ENCODE measurements around the gene GSAP.

DNA sequence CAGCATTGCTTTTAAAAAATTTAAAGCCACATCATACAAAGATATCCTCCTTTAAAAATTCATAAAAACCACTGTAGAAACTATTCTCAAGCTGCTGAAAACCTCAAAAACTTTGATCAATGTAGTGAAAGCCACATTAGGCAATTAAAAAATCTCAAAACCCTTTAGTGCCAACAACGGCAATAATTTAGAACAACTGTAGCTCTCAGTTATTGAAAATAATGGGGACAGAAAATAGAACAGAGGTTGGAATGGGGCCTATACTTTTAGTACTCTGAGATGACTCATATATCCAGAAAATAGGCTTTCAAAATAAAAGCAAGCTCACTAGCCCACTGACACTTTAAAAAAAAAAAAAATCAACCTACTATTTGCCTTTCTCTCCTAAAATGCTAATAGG lies 87.5 kb downstream of the GSAP start:
- no peak for TF ChIP-seq POLR2A (IDR thresholded peaks at IDR 0.05; ENCODE audit: low read depth, low read length)
- TF ChIP-seq POLR2AphosphoS5 (IDR thresholded peaks at IDR 0.05; ENCODE audit: insufficient read depth, low read depth, low read length), result no peak
- TF ChIP-seq, protein P1, sequence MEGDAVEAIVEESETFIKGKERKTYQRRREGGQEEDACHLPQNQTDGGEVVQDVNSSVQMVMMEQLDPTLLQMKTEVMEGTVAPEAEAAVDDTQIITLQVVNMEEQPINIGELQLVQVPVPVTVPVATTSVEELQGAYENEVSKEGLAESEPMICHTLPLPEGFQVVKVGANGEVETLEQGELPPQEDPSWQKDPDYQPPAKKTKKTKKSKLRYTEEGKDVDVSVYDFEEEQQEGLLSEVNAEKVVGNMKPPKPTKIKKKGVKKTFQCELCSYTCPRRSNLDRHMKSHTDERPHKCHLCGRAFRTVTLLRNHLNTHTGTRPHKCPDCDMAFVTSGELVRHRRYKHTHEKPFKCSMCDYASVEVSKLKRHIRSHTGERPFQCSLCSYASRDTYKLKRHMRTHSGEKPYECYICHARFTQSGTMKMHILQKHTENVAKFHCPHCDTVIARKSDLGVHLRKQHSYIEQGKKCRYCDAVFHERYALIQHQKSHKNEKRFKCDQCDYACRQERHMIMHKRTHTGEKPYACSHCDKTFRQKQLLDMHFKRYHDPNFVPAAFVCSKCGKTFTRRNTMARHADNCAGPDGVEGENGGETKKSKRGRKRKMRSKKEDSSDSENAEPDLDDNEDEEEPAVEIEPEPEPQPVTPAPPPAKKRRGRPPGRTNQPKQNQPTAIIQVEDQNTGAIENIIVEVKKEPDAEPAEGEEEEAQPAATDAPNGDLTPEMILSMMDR (IDR thresholded peaks at IDR 0.05; ENCODE audit: extremely low read depth in 1 of 2, insufficient read depth in 1 of 2, low read depth in 1 of 2, low read length in 2 of 2), result no peak
- TF ChIP-seq GATA2 (IDR thresholded peaks at IDR 0.05; ENCODE audit: insufficient read depth, insufficient read length, low read depth, low read length), result no peak
- TF ChIP-seq, protein P2, sequence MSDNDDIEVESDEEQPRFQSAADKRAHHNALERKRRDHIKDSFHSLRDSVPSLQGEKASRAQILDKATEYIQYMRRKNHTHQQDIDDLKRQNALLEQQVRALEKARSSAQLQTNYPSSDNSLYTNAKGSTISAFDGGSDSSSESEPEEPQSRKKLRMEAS (IDR thresholded peaks at IDR 0.05; ENCODE audit: insufficient read depth, insufficient read length), result no peak
- TF ChIP-seq FOS (IDR thresholded peaks at IDR 0.05; ENCODE audit: borderline replicate concordance, insufficient read depth, low read length), result peak; percentile 81
- TF ChIP-seq EZH2 (IDR thresholded peaks at IDR 0.05; ENCODE audit: borderline replicate concordance, low read depth, low read length, severe bottlenecking), result no peak
- TF ChIP-seq JUN (IDR thresholded peaks at IDR 0.05; ENCODE audit: borderline replicate concordance, insufficient read depth, insufficient read length, low read depth), result peak; percentile 63

Measured in endothelial cell of umbilical vein (primary cell).